GM19463 (cell line): ENCODE results near the gene PRKAG2.

Source experiments
- ATAC-seq: cut with Tn5 transposase; IDR thresholded peaks from one replicate; pipeline ENCODE4 v1.9.1; 2021; ENCODE audit warnings: mild to moderate bottlenecking, moderate library complexity; ENCODE audit not compliant: unreplicated experiment

The PRKAG2 gene

DNA sequence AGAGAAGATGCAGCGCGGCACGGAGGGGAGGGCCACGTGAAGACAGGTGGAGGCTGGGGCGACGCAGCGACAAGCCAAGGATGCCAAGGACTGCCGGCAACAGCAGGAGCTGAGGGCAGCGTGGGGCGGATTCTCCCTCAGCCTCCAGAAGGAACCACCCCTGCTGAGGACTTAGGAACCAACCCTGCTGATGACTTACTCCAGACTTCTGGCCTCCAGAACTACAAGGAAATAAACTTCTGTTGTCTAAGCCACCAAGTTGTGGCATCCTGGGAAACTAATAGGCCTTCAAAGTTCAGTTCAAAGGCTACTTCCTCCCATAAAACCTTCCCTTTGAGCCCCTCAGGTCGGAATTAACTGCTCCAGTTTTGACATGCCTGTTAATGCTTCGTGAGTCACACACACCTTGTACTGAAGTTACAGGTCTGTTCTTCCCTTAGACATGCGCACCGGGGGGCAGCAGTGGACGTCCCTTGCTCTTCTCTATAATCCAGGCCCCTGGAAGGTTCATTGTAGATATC is 268.8 kb downstream of the PRKAG2 start:
- no peak for ATAC-seq

DNA sequence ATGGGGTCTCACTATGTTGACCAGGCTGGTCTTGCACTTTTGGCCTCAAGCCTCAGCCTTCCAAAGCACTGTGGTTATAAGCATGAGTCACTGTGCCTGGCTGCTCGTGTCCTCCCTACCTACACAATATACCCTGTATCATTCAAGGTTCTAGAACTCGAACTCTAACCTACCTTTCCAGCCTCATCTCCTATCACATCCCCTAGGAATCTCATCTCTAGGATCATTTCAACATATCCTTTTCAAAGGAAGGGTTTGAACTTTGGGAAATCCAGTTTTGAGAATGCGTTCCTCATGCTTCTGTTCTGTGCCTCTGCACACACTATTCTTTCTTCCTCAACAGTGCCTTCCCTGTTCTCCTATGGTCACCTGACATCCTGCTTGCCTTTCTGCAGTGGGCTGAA is 269.4 kb downstream of the PRKAG2 start:
- ATAC-seq: no peak

DNA sequence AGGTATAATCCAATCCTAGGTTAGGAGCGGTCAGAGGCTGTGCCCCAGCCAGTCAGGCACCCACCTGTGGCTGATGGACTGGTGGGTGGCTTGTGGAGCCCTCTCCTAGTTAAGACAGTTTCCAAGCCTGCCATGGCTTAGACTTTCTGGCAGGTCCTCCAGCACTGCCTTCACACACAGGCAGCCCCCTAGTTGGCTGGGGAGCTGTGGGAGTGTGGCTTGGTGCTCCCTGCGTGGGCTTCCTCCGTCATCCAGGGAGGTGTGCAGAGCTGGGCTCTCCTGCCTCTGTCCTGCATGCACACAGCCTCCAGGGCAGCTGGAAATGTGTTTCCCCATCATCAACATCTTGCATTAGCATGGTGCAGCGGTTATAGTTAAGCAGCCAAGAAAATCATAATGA is 273.0 kb downstream of the PRKAG2 start:
- ATAC-seq: no peak

DNA sequence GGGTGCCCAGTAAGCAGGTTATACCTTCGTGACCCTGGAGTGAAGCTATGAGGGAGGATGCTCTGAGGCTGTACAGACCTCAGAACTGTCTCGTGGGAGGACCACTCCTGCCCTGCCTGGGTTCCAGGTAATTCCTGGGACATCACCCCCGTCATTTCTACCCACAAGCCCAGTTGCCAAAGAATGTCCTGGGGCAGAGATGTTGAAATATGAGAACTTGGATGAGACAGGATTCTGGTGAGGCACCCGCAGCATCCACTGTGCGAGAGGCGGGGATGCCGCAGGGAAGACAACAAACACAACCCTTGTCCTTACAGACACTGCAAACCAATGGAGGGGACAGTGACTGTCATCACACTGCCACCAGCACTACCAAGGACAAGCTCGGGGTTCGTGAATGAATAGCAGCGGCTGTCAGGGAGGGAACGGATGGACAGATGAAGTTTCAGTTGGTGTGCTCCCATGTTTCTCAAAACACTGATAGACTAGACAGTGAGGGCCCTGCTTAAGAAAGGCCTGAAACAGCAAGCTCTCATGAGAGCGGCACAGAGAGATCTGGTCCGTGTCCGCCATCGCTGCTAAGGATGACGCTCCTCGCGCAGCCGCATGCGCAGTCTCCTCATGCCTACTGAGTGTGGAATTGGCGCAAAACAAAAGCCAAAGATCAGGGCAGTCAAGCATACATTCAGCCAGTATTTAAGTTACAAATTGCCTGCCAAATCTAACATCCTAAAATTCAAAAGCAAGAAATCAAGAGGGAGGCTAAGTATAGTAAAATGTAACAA is 275.2 kb downstream of the PRKAG2 start:
- no peak for ATAC-seq

DNA sequence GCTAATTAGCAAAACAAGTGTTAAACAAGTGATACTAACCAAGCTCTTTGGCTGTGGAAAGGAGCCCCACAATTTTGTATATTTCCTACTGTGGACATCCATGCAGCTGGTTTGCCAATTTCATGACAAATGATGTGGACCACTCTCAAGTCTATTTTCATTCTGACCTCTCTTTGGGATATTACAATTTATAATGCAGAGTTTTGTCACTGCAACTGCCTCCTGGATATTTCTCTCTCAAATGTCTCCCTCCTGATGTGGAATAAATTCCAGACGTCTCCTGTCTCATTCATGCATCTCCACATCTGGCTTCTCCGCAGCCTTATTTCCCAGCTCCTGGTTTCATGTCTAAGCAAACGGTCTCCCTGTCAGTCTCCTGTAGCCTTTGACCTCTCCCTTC is 276.6 kb downstream of the PRKAG2 start:
- ATAC-seq: no peak

DNA sequence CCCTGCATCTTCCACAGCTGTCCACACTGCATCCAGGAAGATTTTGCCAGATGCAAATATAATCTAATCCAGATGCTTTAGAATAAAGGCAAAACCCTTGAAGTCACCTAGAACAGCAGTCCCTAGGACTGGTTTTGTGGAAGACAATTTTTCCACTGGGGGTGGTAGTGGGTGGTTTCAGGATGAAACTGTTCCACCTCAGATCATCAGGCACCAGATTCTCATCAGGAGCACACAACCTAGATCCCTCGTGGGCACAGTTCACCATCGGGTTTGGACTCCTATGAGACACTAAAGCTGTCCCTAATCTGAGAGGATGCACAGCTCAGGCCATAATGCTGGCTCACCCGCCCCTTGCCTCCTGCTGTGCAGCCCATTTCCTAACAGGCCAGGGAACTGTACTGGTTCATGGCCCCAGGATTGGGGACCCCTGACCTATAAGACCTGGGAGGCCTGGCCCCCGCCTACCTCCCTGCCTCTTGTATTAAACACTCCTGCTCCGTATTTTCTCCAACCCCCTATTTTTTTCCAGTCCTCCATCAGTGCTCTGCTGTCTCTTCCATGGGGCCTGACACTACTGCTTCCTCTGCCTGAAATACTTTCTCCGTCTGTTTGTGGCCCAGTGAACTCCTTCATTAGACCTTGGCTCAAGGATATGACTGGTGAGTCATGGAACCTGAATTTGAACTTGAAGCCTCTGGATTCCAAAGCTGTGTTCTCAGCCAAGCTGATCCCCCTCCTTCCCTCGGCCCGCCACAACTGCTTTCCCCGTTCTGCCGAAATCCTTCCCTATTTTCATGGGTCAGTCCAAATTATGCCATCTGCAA is 277.3 kb downstream of the PRKAG2 start:
- no peak for ATAC-seq

DNA sequence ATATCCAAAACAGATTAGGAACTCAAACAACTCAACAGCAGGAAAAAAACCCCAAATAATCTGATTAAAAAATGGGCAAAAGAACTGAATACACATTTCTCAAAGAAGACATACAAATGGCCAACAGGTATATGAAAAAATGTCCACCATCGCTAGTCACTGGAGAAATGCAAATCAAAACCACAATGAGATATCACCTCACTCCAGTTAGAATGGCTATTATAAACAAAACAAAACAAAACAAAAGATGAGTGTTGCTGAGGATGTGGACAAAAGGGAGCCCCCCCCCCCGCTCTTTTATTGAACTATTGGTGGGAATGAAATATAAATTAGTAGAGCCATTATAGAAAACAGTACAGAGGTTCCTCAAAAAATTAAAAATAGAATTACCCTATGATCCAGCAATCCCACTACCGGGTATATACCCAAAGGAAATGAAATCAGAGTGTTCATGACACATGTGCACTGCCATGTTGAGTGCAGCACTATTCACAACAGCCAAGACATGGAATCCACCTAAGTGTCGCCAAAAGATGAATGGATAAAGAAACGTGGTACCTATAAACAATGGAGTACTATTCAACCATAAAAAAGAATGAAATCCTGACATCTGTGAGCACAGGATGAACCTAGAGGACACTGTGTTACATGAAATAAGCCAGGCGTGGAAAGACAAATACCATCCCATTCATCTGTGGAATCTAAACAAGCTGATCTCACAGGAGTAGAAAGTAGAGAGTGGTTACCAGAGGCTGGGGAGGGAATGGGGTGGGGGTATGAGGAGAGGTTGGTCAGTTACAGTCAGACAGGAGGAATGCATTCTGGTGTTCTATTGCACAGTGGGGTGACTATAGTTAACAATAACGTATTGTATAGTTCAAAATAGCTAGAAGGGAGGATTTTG is 279.1 kb downstream of the PRKAG2 start:
- no peak for ATAC-seq

DNA sequence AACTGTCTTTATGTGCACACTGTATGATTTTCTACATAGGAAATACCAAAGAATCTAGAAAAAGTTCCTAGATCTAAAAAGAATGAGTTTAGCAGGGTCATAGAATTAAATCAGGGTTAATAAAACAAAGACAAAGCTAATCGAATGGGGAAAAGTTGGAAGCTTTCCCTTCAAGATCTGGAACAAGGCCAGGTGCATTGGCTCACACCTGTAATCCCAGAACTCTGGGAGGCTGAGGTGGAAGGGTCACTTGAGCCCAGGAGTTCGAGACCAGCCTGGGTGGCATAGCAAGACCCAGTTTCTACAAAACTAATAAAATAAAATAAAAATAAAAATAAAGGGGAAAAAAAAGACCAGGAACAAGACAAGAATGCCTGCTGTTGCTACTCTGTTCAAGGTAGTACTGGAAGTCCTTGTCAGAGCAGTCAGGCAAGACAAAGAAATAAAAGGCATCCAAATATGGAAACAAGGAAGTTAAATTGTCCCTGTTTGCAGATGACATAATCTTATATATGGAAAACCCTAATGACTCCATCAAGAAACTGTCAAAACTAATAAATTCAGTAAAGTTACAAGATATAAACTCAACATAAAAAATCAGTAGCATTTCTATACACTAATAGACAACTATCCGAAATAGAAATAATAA is 281.1 kb downstream of the PRKAG2 start:
- ATAC-seq: no peak

DNA sequence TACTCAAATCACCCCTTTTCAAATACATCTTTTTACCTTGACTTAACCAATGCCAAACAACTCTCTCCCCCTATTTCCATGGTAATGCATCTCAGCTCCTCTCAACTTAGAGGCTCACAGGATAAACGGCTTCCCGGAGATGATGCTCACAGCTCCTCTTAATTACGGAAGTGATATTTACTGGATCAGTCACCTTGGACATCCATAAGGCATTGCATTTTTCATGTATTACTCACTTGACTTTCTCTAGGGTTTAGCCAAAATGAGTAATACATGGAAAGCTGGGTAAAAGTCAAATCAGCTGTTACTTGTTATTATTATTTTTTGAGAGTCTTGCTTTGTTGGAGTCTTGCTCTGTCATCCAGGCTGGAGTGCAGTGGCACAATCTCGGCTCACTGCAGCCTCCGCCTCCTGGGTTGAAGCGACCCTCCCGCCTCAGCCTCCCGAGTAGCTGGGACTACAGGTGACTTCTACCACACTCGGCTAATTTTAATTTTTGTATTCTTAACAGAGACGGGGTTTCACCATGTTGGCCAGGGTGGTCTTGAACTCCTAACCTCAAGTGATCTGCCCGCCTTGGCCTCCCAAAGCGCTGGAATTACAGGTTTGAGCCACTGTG is 283.9 kb downstream of the PRKAG2 start:
- ATAC-seq: no peak

DNA sequence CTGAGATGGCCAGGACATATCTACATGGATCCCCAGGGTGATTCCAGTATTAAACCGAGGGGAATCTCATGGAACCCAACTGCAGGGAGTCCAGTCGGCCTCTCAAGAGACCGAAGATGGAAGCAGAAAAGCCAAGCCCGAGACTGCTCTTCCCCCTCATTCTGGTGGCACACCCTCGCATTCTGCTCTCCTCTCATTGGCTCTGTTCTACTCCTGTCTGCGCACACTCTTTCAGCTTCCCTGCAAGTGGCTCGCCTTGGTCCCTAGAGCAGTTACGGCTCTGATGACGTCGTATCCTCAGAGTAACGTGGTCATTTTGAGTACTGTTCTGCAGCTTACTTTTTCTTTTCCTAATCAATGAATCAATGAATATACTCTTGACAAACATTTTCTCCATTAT is 284.6 kb downstream of the PRKAG2 start:
- ATAC-seq: no peak

DNA sequence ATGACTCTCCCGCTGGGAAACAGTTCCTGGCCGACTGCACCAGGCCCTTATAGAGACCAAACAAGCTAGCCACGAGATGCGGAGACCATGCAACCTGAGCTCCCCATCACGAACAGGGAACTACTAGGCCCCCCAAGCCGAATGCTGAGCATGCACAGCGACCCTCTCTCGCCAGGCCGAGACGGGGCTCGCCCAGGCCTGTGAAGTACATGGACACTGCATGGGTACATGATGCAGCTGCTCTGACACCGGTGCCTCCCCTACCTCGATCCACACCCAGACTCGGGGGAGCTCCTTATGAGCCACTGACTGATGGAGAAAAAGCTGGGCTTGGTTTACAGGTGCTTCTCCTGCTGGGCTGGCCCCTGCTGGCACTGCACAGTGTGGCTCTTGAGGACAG is 285.0 kb downstream of the PRKAG2 start:
- ATAC-seq: no peak

DNA sequence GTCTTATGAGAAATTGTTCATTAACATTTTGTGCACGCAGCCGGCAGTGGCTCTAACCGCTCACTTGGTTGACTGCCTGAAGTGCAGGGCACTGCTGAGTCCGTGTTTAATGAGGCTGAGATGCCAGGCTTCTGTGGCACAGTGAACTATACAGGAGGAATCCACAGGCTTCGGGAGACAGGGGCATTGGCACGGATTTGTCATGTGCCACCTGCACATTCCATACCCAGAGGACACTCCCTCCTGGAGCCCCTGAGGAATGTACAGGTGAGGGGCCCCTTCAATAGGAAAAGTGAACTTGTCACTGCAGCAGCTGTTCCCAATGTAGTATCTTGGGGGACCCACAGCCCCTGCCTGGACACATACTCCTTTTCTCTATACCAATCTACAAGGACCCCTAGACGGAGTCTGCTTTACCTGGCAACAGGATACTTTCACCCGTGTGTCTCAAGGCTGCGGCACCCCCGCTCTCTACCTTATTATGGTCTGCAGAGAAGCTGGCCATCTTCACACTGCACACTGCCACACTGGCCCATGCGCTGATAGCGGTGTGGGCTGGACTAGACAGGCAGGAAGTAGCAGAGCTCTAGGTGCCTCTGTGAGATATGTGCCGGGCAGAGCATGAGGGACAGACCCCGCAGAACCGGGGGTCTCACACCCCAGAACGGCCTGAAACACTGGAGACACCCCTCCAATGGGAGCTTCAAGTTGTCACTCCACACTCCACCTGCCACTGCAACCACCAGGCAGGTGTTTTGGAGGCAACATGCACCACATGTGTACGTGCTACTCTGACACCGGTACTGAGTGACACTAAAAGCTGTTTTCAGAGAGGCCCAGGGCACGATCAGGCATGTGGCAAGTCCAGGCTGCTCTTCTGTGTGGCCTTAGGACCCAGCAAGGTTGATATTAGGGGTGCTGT is 285.8 kb downstream of the PRKAG2 start:
- no peak for ATAC-seq

DNA sequence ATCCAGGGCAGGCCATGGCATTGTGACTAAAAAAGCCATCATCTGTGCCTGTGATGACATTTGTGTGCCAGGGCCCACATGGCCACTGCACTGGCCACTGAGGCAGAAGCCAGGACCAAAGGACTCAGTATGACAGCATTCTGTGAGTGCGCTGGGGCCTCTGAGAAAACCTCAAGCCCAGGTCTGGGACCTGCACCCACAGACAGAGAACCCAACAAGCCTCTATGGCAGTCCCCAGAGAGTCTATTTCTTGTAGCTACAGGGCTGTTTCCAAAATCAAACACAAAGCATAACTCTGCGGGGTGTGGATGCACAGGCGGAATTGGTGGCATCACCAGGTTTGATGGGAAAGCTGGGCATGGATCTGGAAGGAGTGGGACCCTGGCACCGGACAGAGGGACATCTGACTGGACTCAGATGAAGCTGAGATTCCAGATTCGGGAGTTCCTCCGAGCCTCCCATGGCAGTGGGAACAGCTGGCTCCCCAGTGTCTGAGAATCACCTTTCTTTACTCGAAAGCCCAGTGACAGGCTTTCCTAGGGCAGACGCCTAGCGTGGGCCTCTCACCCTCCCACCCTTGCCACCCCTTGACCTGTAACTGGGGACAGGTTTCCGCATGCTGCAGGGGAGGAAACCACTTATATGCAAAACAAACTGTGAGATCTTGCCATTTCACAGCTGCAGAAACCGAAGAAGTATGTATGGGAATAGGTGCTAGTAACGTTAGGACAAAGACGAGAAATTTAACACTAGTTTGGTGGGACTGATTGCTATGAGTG is 286.7 kb downstream of the PRKAG2 start:
- ATAC-seq: no peak

DNA sequence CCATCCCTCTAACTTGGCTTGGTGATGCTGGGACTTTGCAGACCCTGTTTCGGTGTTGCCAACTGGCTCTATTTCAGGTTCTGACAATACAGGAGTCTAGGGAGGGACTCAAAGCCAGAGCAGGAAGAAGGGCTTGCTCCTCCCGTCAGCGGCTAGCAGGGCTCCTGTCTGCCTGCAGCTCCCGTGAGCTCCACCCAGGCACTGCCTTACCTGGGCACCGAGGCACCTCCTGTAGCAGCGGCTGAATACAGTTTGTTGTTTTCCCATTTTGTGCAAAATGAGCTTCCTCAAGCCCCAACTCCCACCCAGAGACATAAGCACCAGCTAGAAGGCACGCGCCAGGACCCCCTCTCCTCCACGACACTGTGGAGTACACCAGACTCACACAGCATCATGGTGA is 287.9 kb downstream of the PRKAG2 start:
- no peak for ATAC-seq

DNA sequence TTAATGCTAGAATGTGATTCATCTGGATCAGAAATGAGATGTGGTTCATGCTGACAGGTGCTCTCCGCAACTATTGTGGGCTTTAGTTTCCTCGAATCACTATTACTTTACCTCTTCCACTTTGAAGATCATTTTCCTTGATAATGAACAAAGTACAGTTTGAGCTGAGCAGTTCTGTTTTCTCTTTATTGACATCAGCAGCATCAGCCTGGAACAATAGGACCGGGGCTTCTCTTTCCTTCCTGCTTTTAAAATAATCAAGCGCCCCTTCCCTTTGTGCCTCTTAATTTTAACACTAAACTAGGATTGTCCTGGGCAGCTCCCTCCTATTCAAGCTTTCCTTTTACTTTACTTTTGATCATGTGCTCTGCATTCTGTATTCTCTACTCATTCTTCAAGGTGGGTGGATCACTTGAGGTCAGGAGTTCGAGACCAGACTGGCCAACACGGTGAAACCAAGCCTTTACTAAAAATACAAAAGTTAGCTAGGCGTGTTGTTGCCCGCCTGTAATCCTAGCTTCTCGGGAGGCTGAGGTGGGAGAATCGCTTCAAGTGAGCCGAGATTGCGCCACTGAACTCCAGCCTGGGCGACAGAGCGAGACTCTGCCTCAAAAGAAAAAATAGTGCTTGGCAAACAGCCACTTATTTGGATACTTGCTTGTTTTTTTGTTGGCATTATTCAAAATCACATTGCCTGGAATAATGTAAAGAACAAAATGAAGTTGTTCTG is 290.2 kb downstream of the PRKAG2 start:
- ATAC-seq: no peak

DNA sequence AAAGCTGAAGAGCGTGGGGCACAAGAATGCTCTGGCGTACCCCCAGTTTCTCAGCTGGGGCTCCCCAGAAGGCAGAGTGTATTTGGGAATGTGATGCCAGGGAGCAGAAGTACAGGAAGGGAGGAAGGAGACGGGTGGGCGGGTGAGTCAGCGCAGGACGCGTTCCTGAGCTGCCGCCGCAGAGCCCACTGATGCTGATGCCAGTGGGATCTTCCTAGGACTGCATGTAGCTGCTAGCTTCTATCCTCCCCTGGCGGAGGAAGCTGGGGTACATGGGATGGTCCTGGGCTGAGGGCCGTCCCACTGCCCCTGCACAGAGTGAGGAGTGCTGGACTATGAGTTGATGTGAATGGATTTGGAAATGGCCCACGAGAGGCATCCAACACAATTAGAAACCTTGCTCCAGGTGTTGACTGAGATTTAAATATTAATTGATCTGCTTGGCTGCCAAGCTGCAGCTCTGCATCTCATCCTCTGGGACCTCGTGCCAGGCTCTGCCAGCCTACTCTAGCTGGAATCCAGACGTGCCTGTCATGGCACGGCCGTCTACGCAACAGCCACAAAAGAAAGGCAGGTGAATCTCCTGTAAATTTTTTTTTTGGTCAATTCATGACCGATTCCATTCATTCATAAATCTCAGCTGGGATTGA is 291.0 kb downstream of the PRKAG2 start:
- no peak for ATAC-seq

DNA sequence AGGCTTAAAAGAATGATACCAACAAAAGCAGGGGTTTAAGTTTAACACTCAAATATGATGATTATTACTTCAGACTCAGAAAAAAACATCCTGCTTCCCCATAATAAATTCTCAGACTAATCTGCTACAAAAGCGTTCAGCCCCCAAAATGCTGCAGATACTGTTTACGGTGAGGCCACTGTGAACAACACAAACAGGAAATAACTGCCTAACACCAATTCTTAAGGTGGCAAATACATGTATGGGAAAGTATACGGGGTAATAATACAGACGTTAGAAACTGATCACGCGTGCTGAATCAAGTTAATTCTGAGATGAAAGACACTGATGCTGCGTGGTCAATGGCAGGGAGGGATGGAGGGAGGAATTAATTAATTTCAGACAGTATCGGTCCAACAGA is 295.2 kb downstream of the PRKAG2 start:
- no peak for ATAC-seq
